Measurements from ENCODE around the gene ZNF586. TPM values are rescaled to one million over a fixed set of nuclear protein-coding genes. Genes with fewer than 3 reads are reported as not detected.

The ZNF586 gene
- total and polyA plus RNA-seq, 2 experiments from 2014 or later: 5.2 to 16.9 TPM

GRCh38 chr19:57817976-57818375 is 48.5 kb downstream of the ZNF586 start:
- H3K4me1 ChIP-seq (ENCODE audit: insufficient read depth): peaks cover 17% of the 10 kb centered on the region
- H3K36me3 Mint-ChIP-seq (ENCODE audit: low read depth): peaks cover 31% of the 10 kb centered on the region
- no peaks in the 10 kb centered on the region for H3K27me3 ChIP-seq (ENCODE audit: insufficient read depth)
- no peak overlapping the region for H3K4me2 ChIP-seq
- TF ChIP-seq ZNF331 (CRISPR knock-in tag; IDR thresholded peaks at IDR 0.05; ENCODE audit: low read depth) (no peak), ETS1 (IDR thresholded peaks at IDR 0.05) (no peak), ZNF462 (CRISPR knock-in tag; IDR thresholded peaks at IDR 0.05) (no peak), REST (IDR thresholded peaks at IDR 0.05; ENCODE audit: unreplicated experiment) (no peak), POLR2AphosphoS5 (IDR thresholded peaks at IDR 0.05; ENCODE audit: low read depth) (no peak), JUNB (IDR thresholded peaks at IDR 0.05; ENCODE audit: unreplicated experiment) (no peak)
- peak overlapping the region; percentile 95 for H3K4me3 Mint-ChIP-seq
- DNase-seq (ENCODE audit: low spot score) (no peak), ATAC-seq (no peak)
- no peak overlapping the region for H3K4me3 ChIP-seq
- peaks cover 16% of the 10 kb centered on the region for H3K27me3 Mint-ChIP-seq (ENCODE audit: insufficient read depth, low read depth, poor library complexity)
- H3K79me2 ChIP-seq (replicated peaks; ENCODE audit: insufficient read depth): peaks cover 54% of the 10 kb centered on the region
- H3K4me1 Mint-ChIP-seq: peaks cover 46% of the 10 kb centered on the region
- no peaks in the 10 kb centered on the region for H3K9me2 ChIP-seq (ENCODE audit: insufficient read depth)
- no peak overlapping the region for H2AFZ ChIP-seq
- peaks cover 6% of the 10 kb centered on the region; the same call in 1 of the 2 replicates for H3F3A ChIP-seq (replicated peaks; ENCODE audit: low read depth)
- peaks cover 29% of the 10 kb centered on the region for H4K20me1 ChIP-seq (replicated peaks; ENCODE audit: insufficient read depth)
- peaks cover 4% of the 10 kb centered on the region for H3K36me3 ChIP-seq (ENCODE audit: insufficient read depth)
- peak overlapping the region; percentile 91 for H3K27ac Mint-ChIP-seq
- no peak overlapping the region for H3K27ac ChIP-seq (ENCODE audit: low read depth)
- no peaks in the 10 kb centered on the region; the same call in 2 of the 3 replicates for H3K9me3 Mint-ChIP-seq
